MM.1S (cell line): Measurements from ENCODE around the gene BUD23.

Source experiments
- DNase-seq: peaks from one replicate; pipeline ENCODE4 v3.0.0-alpha.2; 2015
- H2AFZ ChIP-seq: fragments of 300-600 bp; sonication (generic); 2 replicates; pipeline ENCODE4 v1.6.0; 2016; ENCODE audit warnings: antibody characterized with exemption, low read length
- H3F3A ChIP-seq: fragments of 300-600 bp; sonication (generic); 2 replicates; pipeline ENCODE4 v1.6.1; 2016; ENCODE audit warnings: mild to moderate bottlenecking, antibody characterized with exemption, low read length, moderate library complexity, mixed read lengths; ENCODE audit not compliant: insufficient read depth
- H3K27ac ChIP-seq: fragments of 300-600 bp; sonication (generic); 2 replicates; pipeline ENCODE4 v1.5.1; 2016; ENCODE audit warnings: mild to moderate bottlenecking, low read length
- H3K27me3 ChIP-seq: fragments of 300-600 bp; sonication (generic); replicated peaks from 2 replicates; pipeline ENCODE4 v1.6.0; 2016; ENCODE audit warnings: low read length; ENCODE audit not compliant: insufficient read depth
- H3K36me3 ChIP-seq: fragments of 300-600 bp; sonication (generic); replicated peaks from 2 replicates; pipeline ENCODE4 v1.6.1; 2016; ENCODE audit warnings: mild to moderate bottlenecking, low read length, mixed read lengths; ENCODE audit not compliant: insufficient read depth
- H3K4me1 ChIP-seq: fragments of 300-600 bp; sonication (generic); 2 replicates; pipeline ENCODE4 v1.6.1; 2016; ENCODE audit warnings: low read length, mixed read lengths
- H3K4me2 ChIP-seq: fragments of 300-600 bp; sonication (generic); 2 replicates; pipeline ENCODE4 v1.6.0; 2016; ENCODE audit warnings: low read depth, low read length
- H3K4me3 ChIP-seq: fragments of 300-600 bp; sonication (generic); 2 replicates; pipeline ENCODE4 v1.5.1; 2016; ENCODE audit warnings: low read length, mixed read lengths
- H3K79me2 ChIP-seq: fragments of 300-600 bp; sonication (generic); 2 replicates; pipeline ENCODE4 v1.6.1; 2016; ENCODE audit warnings: mixed run types, low read length, mixed read lengths
- H3K9ac ChIP-seq: fragments of 300-600 bp; sonication (generic); 2 replicates; pipeline ENCODE4 v1.6.1; 2016; ENCODE audit warnings: low read length, mixed read lengths
- H3K9me2 ChIP-seq: fragments of 300-600 bp; sonication (generic); replicated peaks from 2 replicates; pipeline ENCODE4 v1.6.1; 2016; ENCODE audit warnings: mild to moderate bottlenecking, low read length, mixed read lengths; ENCODE audit not compliant: insufficient read depth
- H3K9me3 ChIP-seq: fragments of 300-600 bp; sonication (generic); replicated peaks from 2 replicates; pipeline ENCODE4 v1.6.1; 2016; ENCODE audit warnings: mild to moderate bottlenecking, low read length, mixed read lengths; ENCODE audit not compliant: insufficient read depth
- H4K20me1 ChIP-seq: fragments of 300-600 bp; sonication (generic); 2 replicates; pipeline ENCODE4 v1.6.1; 2016; ENCODE audit warnings: mild to moderate bottlenecking, low read length, moderate library complexity, mixed read lengths; ENCODE audit not compliant: insufficient read depth
- CTCF ChIP-seq: fragments of 300-600 bp; sonication (generic); IDR thresholded peaks from 2 replicates; pipeline ENCODE4 v1.5.1; 2016; ENCODE audit warnings: antibody characterized with exemption, low read length, mixed read lengths
- EZH2 ChIP-seq: fragments of 300-600 bp; sonication (generic); optimal IDR thresholded peaks from 2 replicates; pipeline ENCODE3; 2017; ENCODE audit warnings: low read depth, mild to moderate bottlenecking, antibody characterized with exemption, low read length, mixed read lengths
- EZH2phosphoT487 ChIP-seq: fragments of 300-600 bp; sonication (generic); IDR thresholded peaks from 2 replicates; pipeline ENCODE4 v1.6.1; 2018; ENCODE audit warnings: antibody characterized with exemption, low read length

The BUD23 gene

GRCh38 chr7:73746378-73746777 lies 63.0 kb downstream of the BUD23 start:
- H3K4me3 ChIP-seq, result no peak overlapping the region
- no peak overlapping the region for H3K9ac ChIP-seq
- peaks cover 21% of the 10 kb centered on the region for H3K4me1 ChIP-seq
- no peak for DNase-seq
- H3K36me3 ChIP-seq, result no peaks in the 10 kb centered on the region
- H3K4me2 ChIP-seq, result no peak overlapping the region
- TF ChIP-seq EZH2 (no peak), CTCF (no peak), EZH2phosphoT487 (no peak)
- no peaks in the 10 kb centered on the region for H3K9me2 ChIP-seq
- peaks cover 4% of the 10 kb centered on the region for H3K79me2 ChIP-seq
- no peak overlapping the region for H2AFZ ChIP-seq
- no peaks in the 10 kb centered on the region for H3K9me3 ChIP-seq
- no peak overlapping the region for H3K27ac ChIP-seq
- no peaks in the 10 kb centered on the region for H3F3A ChIP-seq
- H4K20me1 ChIP-seq, result no peaks in the 10 kb centered on the region
- no peaks in the 10 kb centered on the region for H3K27me3 ChIP-seq
